HG02623 (cell line): ENCODE data around the gene ZNF157.
"Not testable (repeated sequence)": the region's sequence is repeated elsewhere in the genome, so short reads cannot be mapped to it uniquely, and the experiment has no call there.

ENCODE experiments used
- ATAC-seq: cut with Tn5 transposase; IDR thresholded peaks from one replicate; pipeline ENCODE4 v1.9.1; 2021; ENCODE audit warnings: moderate library complexity; ENCODE audit not compliant: unreplicated experiment

Gene ZNF157

DNA sequence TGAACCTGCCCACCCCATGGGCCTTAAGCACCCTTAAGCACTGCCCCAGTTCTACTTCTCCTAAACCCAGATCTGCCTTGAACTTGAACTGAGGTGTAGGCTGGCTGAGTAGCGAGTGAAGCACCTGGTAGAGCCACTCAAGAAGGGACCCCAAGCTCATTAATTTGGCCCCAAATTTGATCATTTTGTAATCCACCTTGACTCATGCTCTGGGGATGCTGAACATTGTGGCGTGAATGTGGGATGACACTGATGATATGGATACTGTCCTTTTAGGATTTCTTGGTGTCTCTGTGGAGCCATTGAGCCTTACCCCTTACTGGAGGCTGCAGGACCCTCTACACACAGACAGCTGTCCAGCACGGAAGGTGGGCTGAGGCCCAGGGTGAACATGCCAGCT lies at the start of gene ZNF157:
Gene ZNF157, plus strand, starts transcription at position 301 of the 400 bp plus-strand sequence. Its CDS starts 91 bp downstream, at position 392.
- ATAC-seq: no peak

DNA sequence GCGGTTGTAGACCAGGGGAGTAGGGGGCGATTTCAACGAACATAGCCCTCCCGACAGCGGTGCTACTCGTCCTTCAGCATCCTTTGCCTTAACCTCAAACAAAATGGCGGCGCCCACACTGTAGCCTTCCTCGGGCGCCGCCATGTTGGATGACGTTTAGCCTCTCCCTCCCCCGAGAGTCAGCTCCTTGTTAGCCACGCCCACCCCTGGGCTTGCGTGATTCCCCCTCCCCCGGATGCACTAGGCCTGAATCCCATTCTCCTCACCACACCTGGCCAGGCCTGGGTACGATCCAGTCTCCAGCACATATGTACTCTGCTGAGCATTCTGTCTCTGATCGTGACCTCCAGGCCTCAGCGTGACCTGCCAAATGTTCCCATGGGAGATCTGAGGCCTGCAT lies 49.0 kb upstream of the ZNF157 start:
- no peak for ATAC-seq

DNA sequence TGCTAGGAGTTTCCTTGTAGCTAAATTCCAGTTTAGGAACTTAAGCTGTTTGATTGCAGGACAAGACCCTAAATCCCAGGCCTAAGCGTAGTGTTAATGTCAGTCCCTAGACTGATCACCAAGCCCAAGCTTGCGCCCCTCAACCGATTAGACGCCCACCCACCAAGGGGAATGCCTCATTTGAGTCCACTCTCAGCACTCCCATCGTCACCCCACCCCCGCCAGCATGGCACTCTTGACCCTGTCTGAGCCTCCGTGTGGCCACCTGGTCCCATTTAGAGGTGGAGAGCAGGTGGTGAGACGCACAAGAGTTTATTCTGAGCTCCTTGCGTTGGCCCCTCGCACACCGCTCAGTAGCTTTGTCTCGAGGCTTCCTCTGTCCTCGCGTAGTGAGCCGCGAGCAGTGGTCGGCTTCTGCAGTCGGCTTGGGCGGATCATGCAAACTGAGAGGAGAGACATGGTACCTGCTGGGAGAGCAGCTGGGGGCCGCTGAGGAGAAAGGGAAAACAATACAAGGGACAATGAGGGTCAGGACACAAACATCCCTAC lies 48.5 kb upstream of the ZNF157 start:
- no peak for ATAC-seq

DNA sequence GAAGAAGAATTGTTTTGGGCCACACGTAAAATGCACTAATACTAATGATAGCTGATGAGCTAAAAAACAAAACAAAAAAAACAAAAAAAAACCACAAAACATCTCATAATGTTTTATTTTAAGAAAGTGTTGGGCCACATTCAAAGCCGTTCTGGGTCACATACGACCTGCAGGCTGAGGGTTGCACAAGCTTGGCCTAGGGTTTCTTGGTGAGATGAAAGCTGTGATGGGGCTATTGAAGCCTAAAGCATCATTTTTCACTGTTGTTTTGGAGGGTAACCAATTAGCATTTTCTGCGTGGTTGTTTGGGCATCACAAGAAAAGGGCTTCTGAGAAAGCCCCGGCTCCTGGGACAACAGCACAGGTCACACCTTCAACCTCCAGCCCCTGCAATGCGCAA lies 42.5 kb upstream of the ZNF157 start:
- ATAC-seq: no peak

DNA sequence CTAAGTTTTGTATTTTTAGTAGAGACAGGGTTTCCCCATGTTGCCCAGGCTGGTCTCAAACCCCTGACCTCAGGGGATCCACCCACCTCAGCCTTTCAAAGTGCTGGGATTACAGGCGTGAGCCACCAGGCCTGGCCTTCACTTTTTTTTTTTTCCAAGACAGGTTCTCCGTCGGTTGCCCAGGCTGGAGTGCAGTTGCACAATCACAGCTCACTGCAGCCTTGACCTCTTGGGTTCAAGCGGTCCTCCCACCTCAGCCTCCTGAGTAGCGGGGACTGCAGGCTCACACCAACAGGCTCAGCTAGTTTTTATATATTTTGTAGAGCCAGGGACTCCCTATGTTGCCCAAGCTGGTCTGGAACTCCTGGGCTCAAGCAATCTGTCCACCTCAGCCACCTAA lies 37.6 kb upstream of the ZNF157 start:
- not testable (repeated sequence) for ATAC-seq

DNA sequence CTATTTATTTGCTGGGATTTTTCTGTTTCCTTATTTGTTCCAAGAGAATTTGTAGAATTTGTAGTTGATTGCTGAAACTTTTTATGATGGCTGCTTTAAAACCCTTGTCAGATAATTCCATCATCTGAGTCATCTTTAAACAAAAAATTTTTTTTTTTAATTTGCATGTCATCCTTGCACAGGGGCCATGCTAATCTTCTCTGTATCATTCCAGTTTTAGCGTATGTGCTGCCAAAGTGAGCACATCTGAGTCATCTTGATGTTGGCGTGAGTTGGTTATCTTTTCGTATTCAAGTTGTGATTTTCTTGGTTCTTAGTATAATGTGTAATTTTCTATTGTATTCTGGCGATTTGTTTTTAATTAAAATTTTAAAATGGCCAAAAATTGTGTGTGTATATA lies 18.7 kb upstream of the ZNF157 start:
- no peak for ATAC-seq

DNA sequence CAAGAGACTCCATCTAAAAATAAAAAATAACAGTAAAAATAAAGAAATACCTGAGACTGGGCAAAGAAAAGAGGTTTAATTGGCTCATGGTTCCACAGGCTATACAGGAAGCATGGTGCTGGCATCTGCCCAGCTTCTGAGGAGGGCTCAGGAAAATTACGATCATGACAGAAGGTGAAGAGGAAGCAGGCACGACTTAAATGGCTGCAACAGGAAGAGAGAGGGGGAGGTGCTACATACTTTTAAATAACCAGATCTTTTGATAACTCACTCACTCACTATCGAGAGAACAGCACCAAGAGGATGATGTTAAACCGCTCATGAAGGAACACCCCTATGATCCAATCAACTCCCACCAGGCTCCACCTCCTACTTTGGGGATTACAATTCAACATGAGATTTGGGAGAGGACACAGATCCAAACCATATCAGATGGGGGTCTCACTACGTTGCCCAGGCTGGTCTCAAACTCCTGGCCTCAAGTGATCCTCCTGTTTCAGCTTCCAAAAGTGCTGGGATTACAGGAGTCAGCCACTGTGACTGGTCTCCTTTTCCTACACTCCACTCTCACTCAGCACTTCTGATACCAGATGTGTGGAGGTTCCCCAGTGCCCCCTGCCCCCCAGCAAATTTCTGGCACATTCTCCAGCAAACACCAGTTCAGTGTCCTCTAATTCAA lies 11.9 kb upstream of the ZNF157 start:
- ATAC-seq: no peak

DNA sequence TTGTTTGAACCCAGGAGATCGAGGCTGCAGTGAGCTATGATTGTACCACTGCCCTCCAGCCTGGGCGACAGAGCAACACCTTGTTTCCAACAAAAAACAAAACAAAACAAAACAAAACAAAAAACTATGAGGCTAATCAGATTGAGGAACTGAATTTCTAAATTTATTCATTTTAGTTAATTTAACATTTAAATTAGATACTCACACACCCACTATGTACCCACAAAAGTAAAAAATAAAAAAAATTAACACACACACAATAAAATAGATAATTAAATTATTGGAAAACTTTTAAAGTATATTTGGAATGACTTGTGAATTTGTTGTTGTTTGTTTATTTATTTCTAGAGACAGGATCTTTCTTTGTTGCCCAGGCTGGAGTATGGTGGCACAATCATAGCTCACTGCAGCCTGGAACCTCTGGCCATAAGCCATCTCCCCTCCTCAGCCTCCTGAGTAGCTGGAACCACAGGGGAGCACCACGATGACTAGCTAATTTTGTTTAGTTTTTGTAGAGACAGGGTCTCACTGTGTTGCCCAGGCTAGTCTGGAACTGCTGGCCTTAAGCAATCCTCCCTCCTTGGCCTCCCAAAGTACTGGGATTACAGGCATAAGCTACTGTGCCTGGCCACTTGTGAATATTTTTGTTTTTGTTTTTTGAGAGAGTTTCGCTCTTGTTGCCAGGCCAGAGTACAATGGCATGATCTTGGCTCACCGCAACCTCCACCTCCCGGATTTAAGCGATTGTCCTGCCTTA lies 9.8 kb upstream of the ZNF157 start:
- no peak for ATAC-seq

DNA sequence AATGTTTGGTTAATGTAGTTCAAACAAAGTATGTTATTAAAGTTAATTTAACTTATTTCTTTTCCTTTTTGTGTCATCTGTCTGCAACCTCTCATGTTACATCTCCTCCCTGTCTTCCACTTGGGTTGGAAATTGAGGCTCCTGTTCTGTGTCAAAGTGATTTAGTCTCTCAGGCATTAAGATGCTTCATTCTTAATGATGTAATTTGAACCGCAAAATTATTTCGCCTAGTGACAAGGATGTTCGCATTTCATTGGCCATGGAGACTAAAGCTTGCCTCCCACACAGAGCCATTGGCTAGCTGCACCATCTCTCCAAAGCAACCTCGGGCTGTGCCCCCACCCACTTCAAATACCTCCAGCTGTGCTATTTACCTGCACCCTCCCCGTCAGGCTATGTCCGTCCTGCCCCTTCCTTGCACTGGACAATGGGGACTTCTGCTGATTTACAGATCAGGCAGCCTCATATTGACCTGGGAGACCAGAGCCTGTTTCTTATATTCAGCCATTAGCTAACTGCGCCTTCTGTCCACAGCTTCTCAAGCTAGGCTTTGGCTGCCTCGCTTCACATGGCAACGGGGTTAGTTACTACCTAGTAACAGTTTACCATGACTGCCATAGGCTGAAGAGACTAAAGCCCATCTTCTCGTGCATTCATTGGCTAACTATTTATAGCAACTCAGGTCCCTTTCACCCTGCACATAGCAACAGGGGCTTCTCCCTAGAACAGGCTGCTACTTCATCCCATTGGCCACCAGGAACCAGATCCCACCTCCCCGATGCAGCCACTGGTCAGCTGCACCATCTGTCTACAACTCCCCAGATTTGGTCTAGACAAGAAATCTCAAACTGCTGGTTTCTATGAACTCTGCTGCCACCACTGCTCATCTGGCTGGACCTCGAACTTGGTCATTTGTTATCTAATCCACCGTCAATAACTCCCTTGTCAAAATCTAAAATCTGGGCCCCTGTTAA lies 8.6 kb upstream of the ZNF157 start:
- ATAC-seq: peak; percentile 90

DNA sequence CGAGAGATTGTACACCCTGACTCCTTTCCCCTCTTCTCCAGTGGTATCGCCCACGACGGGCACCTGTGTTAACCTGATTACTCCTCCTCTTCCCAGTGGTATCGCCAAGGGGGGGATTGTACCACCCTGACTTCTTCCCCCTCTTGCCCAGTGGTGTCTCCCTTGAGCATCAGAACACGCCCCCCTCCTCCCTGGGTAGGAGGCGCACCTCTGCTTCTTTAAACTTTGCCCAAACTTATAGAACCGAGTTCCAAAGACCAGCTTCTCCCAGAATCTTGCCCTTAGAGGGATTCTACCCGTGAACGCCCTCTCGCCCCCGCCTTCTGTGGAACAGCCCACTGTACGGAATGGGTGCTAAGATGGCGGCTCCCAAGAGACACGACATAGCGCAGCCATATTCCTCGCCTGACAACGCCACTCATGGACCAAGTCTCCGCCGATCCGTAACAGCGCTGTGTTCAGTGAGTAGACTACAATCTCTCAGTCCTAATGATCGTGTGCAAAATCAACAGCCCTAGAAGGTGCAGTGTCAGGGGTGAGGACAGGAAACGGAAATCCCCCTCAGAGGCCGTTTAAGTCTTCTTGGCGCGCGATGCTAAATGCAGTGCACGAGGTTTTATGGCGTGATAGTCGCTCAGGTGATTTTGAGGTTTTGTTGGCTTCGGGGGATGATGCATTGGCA lies 4.2 kb upstream of the ZNF157 start:
- no peak for ATAC-seq

DNA sequence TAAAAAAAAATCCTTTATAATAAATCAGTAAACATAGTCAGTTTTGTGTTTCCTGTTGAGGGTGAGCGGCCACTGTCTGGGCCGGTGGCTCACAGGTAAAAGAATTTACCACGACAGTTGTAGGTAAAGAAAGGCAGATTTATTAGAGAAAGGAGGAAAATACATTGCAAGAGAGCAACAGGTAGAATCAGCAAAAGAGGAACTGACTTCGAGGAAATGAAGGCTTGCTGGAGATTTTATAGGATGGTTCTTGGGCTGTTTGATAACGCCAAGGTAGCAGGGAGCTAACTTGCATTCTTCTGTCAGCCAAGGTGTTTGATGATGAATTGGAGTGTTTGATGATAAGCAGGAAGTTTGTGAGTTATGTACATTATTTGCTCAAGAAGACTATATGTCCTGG lies 2.8 kb downstream of the ZNF157 start:
- ATAC-seq: no peak

DNA sequence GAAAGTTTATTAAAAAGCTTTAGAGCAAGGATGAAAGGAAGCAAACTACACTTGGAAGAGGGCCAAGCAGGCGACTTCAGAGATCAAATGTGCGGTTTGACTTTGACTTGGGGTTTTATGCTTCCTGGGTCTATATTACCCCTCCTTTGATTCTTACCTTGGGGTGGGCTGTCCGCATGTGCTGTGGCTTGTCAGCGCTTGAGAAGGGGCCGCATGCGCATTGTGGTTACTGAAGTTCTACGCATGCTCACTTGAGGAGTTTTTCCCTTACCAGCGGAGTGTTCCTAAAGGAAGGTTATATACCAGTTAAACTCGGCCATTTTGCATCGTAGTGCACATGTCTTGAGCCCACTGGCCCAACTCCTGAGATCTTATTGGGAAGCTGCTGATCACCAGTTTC lies 9.9 kb downstream of the ZNF157 start:
- ATAC-seq: no peak

DNA sequence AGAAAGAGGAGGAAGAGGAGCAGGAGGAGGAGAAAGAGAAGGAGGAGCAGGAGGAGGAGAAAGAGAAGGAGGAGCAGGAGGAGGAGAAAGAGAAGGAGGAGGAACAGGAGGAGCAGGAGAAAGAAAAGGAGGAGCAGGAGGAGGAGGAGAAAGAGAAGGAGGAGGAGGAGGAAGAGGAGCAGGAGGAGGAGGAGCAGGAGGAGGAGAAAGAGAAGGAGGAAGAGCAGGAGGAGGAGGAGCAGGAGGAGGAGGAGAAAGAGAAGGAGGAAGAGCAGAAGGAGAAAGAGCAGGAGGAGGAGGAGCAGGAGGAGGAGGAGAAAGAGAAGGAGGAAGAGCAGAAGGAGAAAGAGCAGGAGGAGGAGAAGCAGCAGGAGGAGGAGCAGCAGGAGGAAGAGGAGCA lies 10.5 kb downstream of the ZNF157 start:
- ATAC-seq: not testable (repeated sequence)

DNA sequence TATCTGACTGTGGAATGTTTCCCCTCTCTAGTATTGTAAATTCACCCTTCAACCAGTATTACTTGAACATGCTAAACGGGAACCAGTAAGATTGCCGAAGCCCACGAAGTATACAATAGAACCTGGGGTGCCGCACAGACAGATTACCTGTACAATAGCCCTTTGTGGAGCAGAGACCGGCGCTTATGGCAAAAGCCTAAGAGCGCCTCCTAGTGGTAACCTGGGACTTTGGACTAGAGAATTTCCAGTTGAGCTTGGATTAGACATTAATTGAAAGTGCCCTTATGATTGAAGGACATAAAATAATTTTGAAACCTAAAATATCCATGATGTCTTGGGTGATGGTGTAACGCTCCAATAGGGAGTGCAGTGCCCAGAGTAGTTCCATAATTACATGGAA lies 14.1 kb downstream of the ZNF157 start:
- ATAC-seq: no peak

DNA sequence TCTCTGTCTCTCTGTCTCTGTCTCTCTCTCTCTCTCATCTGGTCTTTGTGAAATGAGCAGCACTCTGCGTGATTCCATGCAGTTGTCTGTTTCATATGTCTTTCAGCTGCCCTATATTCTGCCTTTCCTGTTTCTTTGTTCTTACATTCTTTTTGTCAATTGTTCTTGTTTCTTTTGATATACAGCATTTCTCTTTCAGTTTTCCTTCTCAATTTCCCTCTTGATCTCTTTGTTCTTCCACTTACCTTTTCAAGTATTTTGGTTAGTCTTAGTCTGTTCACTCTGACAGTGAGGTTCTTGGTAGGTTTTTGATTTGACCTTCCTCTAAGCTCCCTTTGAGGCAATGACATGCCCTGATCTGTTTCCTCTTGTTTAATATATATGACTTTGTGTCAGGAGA lies 20.4 kb downstream of the ZNF157 start:
- ATAC-seq: no peak

DNA sequence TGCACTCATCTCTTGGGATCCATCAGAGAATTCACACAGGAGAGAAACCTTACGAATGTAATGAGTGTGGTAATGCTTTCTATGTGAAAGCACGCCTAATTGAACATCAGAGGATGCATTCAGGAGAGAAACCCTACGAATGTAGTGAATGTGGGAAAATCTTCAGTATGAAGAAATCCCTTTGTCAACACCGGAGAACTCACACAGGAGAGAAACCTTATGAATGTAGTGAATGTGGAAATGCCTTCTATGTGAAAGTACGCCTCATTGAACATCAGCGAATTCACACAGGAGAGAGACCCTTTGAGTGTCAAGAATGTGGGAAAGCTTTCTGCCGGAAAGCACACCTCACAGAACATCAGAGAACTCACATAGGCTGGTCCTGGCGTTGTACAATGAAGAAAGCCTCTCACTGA lies 42.8 kb downstream of the ZNF157 start:
- ATAC-seq: no peak

DNA sequence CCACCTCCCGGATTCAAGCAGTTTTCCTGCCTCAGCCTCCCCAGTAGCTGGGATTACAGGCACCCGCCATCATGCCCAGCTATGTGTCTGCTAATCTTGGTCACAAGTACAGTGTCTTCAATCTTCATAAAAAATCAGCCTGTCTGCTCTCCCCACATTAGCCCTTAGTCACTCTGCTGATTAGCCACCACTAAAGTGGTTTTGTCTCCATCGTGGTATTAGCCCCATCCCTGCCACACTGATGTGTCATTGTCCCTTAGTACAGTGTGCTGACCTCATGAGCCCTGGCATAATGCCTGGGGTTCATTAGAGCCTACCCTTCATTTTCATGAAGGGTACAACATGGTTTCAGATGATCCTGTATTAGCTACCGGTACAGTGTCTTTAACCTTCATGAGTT lies 49.9 kb downstream of the ZNF157 start:
- ATAC-seq: no peak

DNA sequence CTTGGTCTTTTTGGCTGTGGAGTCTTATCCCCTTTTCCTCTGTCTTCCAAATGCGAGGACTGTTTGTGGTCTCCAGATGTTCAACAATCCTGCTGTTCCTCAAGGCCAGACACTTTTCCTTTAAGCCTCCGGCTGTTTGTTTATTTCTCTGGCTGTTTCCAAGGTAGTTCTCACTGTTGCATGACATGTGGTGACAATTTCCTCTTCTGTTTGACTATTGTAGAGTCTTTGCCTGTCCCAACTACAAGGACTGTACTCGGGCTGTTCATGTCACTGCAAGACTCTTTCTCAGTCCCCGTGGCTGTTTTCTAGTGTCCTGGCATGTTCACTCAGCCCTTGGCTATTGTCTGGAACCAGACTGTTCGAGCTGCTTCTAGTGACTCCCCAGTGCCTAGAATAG lies 50.6 kb downstream of the ZNF157 start:
- no peak for ATAC-seq

DNA sequence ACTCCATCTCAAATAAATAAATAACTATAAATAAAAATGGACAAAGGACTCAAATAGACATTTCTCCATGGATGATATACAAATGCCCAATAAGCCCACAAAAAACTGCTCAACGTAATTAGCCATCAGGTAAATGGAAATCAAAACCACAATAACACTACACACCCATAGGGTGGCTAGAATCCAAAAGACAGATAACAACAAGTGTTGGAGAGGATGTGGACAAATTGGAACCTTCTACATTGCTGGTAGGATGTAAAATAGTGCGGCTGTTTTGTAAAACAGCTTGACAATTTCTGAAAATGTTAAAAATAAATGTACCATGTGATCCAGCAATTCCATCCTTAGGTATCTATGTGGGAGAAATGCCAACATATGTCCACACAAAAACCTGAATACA lies 52.1 kb downstream of the ZNF157 start:
- no peak for ATAC-seq

DNA sequence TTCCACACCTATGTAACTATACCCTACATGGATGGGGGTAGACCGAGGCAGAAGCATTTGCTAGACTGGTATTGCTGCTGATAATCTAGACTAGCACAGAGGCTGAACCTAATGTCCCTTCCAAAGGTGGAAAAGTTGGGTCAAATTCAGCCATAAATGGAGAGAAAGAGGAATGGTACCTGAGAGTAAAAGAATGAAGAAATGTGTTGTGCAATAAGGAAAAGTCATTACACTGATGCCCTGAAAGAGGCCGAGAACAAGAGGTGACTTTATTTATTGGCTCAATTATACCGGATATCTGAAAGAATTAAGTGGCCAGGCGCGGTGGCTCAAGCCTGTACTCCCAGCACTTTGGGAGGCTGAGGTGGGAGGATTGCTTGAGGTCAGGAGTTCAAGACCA lies 60.5 kb downstream of the ZNF157 start:
- ATAC-seq: no peak

DNA sequence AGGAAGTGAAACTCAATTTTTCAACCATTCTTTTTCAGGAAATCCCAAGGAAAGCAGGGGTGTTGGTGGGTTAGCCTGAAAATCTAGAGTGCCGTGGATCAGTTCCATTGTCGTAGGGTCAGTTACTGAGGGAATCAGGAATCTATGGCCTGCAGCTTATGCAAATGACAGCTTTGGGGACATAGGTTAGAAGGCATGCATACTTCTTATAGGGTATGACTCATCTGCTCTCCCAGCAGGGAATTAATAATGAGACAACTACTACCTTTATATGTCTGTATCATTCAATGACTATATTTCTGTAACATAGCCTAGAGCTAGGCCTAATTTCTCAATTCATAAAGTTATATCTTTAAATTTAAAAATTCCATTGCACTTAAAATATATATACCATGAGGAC lies 76.1 kb downstream of the ZNF157 start:
- no peak for ATAC-seq
